ENCODE data around the gene RAB41.
"Not testable (repeated sequence)": the region's sequence is repeated elsewhere in the genome, so short reads cannot be mapped to it uniquely, and the experiment has no call there.

RAB41 gene

DNA sequence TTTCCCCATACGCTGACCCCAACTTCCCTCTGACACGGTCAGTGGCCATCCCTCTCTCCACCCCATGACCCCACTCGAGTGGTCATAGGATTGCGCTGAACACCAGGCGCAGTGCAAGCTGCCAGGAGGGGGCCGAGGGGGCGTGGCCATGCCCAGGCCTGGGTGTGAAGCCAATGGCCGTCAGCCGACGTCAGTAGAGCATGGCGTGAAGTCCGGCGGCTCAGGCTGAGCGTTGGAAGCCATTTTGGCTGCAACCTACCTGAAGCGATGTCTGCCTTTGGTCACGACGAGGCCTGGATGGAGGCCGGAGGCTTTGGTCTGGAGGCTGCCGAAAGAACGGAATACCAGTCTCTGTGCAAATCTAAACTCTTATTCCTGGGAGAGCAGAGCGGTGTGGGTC, at the start of gene RAB41:
Gene RAB41, plus strand, starts transcription at position 222 of the 400 bp plus-strand sequence. Its CDS starts 46 bp downstream, at position 268.
- DNase-seq (ENCODE audit: low spot score) = no peak

DNA sequence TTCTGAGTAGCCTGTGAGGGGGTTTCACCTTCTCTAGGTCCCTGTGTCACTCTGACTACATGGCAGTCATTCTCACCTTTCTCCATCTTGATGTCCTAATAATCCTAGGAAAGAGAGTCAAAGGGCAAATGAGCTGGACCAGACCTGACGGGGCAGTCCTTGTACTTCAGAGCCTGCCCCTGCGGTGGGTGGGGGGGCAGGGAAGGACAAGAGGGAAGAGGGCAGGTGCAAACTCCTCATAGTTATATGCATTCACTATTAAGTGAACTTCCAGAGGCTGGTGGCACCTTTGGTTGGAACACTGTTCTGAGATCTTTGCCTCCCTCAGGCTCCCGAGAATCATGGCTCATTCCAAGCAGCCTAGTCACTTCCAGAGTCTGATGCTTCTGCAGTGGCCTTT, 47.6 kb upstream of the RAB41 start, which contains the start of gene AWAT1:
Gene AWAT1, plus strand, starts transcription at position 301 of the 400 bp plus-strand sequence. Its CDS starts 41 bp downstream, at position 342.
- no peak for DNase-seq (ENCODE audit: low spot score)

DNA sequence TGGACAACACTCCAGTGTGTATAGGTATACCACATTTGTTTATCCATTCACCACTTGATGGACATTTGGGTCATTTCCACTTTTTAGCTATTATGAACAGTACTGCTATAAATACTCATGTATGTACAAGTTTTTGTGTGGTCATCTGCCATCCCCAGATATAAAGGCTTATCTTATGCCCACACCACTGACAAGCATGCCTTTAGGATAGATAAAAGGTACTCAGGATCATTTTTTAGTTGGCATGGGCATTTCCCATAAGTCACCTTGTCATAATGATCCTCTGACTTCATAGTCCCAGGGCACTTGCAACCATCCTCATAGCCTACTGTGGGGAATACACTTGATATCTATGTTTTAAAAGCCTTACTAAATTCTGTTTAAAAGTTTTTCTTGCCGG, 41.2 kb upstream of the RAB41 start:
- no peak for DNase-seq (ENCODE audit: low spot score)

DNA sequence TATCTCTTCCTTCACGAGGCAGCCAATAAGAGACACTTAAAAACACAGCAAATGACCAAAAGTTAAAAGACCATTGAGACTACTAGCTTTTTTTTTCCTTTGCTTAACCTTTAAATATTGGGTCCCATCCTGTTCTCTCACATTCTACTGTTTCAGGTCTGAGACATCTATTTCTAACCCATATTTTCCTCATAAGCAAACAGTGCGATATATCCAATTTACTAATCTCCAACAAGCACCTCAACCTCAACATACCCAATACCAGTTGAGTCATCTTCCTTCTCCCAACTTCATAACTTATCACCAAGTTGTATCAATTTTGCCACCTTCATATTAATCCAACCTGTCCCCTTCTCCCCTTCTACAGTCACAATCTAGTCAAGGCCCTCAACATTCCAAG, 40.5 kb upstream of the RAB41 start:
- no peak for DNase-seq (ENCODE audit: low spot score)

DNA sequence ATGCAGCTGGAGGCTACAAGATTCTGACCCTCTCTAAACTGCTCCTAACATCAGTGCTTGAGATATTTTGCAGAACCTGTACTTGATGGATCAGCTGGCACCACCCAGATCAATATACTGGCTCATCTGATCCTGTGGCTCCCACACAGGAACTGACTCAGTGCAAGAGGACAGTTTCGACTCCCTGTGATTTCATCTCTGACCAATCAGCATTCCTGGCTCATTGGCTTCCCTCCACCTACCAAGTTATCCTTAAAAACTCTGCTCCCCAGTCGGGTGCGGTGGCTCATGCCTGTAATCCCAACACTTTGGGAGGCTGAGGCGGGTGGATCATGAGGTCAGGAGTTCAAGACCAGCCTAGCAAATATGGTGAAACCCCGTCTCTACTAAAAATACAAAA, 38.4 kb upstream of the RAB41 start:
- not testable (repeated sequence) for DNase-seq (ENCODE audit: low spot score)

DNA sequence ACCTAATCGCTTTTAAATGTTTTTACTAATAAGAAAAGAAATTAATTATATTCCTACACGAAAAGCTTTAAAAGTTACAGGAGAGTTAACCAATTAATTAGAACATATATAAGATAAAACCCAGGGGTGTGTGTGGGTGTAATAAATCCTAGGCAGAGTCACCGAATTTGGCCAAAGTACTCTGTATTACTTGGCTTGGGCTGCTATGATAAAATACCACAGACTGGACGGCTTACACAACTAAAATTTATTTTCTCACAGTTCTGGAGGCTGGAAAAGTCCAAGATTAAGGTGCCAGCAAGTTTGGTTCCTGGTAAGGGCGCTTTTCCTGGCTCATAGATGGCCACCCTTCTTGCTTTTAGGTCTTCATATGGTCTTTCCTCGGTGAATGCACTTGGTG, 37.1 kb upstream of the RAB41 start:
- no peak for DNase-seq (ENCODE audit: low spot score)

DNA sequence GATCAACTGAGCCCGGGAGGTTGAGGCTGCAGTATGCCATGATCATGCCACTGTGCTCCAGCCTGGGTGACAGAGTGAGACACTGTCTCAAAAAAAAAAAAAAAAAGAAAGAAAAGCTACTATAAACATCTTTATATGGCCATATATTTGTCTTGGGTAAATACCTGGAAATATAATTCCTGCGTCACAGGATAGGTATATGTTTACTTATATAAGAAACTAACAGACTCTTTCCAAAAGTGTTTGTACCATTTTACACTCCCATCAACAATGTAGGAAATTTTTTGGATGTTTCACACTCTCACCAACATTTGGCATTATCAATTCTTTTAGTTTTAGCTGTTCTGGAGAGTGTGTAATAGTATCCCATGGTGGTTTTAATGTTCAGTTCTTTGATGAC, 34.7 kb upstream of the RAB41 start:
- no peak for DNase-seq (ENCODE audit: low spot score)

DNA sequence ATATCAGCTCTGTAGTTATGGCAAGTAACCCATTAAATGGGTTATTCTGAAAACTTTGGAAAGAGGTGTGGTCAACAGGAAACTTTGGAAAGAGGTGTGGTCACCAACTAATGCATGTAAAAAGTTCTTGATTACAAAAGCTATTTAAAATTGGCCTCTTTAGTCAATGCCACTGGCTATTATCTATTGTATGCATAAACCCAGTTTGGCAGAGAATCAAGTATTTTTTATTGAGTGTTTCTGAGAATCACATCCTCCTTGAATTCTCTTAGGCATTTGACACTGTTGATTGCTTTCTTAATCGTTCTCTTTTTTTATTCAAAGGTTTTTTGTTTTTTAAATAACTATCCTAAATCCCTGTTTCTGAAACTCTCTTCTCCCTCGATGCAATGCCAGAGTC, 29.5 kb upstream of the RAB41 start:
- DNase-seq (ENCODE audit: low spot score) = no peak

DNA sequence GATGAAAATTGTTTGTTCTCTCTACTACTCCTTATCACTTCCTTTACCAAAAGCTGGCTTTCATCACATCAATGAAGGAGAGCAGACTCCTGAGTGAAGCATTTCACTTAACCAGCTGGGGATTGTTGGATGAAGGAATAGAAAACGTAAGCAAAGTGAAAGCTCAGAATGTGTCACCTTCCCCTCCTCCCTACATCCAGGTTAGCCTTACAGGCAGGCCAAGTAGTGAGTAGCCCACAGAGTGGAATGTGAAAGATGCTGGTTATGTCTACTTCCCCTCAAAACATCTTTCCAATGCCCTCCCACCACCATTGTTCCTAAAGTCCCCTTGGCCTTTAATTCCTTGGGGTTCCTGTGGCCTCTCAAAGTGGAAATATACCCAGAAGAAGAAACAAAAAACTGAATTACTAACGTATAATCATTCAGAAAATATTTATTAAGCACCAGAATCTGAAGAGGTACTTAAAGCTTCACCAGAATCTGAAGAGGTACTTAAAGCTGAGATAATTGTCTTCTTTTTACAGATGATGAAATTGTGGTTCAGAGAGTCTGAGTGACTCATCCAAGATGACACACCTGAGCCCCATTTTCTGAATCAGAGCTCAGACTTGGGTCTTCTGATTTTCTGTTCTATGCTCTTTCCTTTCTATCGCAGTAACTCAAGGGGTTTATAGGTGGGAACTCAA, 28.5 kb upstream of the RAB41 start:
- no peak for DNase-seq (ENCODE audit: low spot score)

DNA sequence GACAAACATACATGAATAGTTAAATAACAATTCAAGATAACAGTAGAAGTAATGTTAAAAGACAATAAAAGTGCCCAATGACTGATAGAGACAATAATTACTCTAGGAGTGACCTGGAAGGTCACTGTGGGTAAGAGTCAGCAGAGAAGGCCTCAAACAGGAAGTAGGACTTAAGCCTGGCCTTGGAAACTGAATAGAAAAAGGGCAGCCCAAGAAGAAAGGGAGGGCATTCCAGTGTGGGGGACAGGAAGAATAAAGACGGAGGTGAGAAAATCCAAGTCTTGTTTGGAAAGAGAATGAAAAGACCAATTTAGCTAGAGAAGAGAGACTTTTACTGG, 27.9 kb upstream of the RAB41 start:
- DNase-seq (ENCODE audit: low spot score) = no peak

DNA sequence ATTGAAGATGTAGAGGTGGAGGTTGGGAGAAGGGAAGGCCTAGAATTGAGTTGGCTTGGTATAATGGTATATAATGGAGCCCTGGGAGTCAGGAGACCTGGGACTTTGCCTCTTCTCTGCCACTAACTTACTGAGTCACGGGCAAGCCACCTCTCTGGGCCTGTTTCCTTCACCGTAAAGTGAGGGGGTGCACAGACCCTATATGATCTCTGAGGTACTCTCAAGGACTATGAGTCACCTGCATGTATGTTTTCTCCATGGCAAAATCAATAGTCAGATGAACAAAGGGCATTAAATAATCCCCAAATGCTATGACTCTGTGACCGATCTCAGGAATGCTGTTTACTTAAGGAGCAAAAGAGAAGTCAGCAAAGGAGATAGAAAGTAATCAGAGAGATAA, 27.1 kb upstream of the RAB41 start:
- no peak for DNase-seq (ENCODE audit: low spot score)

DNA sequence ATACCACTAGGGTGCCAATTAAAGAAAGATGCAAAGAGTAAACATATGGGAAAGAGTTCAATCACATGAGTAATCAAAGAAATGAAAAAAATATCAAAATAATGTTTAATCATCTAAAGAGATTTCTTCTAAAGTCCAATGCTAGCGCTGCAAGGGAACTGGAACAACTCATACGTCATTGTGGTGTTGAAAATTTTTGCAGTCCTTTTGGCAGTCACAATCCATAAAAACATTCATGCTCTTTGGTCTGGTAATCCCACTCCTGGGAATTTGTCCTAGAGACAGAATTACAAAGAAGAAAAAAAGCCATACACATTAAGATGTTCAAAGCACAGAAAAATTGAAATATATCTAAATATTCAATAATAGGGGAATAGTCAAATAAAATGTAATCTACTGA, 26.5 kb upstream of the RAB41 start:
- DNase-seq (ENCODE audit: low spot score) = no peak

DNA sequence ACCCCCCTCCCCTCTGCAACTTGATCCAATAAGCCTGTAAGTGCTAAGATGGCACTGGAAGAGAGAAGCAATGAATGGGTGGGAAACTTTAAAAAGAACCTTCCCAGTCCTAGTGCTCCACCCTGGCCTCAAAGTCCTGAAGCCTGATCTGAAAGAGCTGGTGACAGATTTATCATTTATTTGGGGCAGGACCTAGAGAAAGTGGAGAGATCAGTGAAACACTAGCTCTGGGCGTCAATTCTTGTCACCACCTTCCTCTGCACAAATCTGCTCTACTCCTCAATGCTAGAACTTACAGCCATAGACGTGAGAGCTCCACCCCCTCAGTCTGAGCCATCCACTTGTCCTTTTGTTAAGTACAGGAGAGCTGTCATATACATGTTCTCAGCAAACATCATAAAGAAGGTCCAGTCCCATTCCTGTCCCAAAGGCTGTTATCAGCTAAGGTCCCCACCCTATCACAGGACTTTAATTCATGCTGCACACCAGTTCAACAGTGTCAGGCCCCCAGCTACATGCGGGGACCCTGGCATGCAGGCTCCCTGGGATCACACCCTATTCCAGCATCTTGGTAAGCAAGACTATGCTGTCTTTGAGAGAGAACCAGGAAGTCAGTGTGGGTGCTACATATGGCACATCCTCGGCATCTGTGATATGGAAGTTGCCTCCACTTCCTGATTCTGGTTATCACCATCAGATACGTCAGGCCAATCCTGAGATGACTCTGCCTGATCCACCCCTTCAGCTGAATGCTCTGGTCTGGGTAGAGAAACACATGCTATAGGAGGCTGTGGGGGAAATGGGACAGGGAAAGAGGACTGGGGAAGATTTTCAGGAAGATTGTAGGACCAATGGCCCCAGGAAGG, 24.3 kb upstream of the RAB41 start:
- DNase-seq (ENCODE audit: low spot score) = no peak

DNA sequence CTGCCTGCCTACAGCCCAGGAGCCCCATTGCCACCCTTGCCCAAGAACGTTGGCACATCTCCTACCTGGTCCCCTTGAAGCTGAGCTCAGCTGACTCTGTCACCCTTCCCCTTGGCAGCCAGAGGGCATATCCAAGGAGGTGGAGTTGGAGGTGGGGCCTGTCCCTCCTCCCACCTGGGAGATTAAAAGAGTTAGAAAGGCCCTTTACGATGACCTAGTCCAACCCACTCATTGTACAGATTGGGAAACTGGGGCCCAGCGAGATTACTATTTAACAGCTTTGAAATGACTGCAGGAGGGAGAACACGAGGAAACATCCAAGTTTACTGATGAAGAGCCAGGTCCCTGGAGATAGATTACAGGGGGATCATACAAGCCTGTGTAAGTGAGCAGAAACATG, 21.9 kb upstream of the RAB41 start, which contains the start of gene P2RY4:
Gene P2RY4, minus strand, starts transcription at position 101 of the 400 bp plus-strand sequence. CDS start 580 bp downstream, outside the sequence.
- DNase-seq (ENCODE audit: low spot score) = no peak

DNA sequence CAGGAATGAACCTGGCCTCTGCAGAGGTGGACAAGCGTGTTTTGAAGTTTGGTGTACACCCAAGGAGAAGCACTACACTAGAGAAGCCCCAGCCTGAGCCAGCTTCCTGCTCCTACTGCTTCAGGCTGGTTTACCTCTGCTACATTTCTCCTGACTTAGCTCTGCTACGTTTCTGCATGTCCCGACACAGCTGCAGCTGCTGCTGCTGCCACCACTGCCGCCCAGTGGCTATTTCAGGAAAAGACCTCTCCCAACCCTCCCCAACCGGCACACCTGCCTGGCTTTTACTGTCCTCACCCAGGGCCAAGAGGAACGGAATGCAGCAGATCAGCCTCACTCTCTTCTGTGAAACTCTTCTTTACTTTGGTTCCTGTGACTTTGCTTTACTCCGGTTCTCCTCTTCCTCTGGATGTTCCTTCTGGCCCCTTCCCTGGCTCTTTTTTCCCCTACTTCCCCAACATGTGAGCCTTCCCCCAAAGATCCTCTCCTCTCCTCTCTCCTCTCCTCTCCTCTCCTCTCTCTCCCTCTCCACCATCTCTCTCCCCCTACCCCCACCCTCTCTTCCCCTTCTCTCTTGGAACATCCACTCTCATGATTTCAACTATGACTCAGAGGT, 18.9 kb upstream of the RAB41 start:
- peak; percentile 36 for DNase-seq (ENCODE audit: low spot score)

DNA sequence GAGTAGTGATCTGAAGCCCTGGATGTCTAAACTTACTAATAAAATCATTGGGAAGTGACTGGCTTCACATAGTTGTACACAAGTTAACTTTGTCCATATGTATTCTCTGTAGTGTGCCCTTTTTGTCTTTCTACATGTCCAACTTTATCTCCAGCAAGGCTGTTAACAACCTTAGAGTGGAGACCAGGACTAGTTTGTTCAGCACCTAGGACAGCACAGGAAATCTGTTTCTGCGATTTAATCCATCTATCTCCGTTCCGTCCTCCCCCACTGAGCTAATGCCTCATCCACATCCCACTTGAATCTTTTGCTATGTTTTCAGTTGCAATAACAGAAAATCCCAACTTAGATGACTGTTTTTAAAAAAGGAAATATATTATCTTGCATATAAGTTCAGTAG, 17.2 kb upstream of the RAB41 start:
- DNase-seq (ENCODE audit: low spot score) = no peak

DNA sequence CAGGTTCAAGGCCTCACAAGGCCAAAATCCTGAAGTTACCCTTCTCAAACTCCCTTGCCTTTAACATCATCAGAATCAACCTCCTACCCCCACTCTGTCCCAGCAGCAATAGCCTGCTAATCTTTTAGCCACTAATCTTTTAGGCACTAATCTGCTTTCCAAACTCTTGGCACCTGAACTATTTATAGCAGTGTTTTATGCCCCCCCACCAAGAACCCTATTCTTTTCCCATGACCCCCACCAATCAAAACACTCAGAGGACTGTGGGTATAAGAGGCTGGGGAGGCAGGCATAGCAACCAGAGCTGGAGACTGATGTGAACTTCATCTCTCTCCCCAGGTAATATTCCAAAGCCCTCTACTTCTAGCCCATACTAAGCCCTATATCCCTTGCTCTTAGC, 13.9 kb upstream of the RAB41 start, which contains the start of gene ARR3:
Gene ARR3, plus strand, starts transcription at position 301 of the 400 bp plus-strand sequence. CDS start 1,052 bp downstream, outside the sequence.
- no peak for DNase-seq (ENCODE audit: low spot score)

DNA sequence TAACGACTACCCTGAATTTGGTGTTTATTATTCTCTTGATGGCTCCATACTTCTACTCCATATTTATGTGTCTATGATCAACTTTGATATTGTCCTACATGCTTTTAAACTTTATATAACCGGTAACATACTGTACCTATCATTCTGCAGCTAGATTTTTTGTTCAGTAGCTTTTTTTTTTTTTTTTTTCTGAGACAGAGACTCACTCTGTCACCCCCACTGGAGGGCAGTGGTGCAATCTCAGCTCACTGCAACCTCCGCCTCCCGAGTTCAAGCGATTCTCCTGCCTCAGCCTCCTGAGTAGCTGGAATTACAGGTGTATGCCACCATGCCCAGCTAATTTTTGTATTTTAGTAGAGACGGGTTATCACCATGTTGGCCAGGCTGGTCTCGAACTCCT, 7.9 kb upstream of the RAB41 start:
- DNase-seq (ENCODE audit: low spot score) = not testable (repeated sequence)

DNA sequence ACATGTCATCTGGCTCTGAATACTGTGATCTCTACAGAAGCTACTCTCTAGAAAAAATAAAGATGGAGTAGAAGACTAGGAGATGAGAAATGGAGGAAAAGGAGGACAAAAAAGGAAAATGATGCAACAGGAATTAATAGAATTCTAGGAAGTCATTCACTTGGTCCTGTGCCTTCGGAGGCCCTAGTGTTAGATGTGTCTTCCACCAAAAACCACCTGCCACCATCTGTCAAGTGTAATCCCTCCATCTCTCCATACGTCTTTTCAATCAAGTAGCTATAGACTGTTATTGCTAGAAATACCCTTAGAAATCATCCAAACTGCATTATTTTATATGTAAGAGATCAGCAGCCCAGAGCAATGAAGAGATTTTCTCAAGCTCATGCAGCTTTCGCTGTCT, 2.9 kb upstream of the RAB41 start:
- DNase-seq (ENCODE audit: low spot score) = no peak

DNA sequence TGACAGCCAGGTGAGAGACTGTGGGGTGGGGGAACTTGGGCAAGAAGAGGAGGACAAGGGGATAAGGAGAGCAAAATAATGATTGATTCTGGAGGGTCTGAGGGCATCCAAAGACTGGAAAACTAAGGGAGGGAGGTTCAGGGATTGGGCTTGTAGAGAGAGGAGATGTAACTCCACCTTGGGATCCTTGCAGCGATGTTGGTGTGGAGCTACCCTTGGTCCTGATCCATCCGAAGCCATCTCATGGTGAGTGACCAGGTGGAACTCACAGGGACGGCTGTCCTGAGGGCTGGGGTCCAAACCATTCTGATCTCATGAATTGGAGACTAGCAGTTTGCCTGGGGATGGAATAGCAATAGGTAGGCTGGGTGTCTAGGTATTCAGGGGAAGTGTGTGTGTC, 1.4 kb upstream of the RAB41 start:
- DNase-seq (ENCODE audit: low spot score) = no peak

DNA sequence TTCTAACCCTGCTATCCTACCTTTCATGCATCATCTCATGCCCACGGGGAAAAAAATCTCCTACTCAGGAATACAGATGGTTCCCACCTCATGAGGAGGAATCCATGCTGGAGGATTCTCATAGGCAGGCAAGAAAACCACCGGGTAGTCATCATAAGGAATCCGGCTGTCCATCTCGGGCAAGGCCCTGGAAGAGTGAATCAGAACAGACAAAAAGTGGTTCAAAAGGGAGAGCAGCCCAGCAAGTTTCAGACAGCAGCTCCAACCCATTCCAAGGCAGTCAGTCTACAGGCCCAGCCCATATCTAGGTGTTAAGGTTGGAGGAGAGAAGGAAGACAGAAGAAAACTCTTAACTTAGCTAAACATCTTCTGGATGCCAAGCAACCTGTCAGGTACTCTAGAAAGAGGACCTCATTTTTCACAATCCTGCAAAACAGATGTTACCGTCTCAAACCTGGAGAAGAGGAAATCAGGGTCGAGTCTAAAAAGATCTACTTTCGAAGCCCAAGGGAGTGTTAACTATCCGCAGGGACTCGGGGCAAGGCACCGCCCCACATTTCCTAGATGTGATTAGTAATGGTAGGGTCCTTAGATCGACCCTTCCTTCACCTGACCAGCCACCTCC, 7.3 kb downstream of the RAB41 start:
- peak; percentile 28 for DNase-seq (ENCODE audit: low spot score)

All from AG08396 (cell line).